HepG2 (cell line): Measurements from ENCODE around the gene PGC. TPM values are rescaled to one million over a fixed set of nuclear protein-coding genes. Genes with fewer than 3 reads are reported as not detected.

Source experiments
- ATF2 ChIP-seq: sonication (generic); formaldehyde crosslinking; IDR thresholded peaks from 2 replicates; pipeline ENCODE4 v1.4.0; 2020; ENCODE audit warnings: missing genetic modification reagents
- CBFB ChIP-seq: sonication (generic); formaldehyde crosslinking; IDR thresholded peaks from 2 replicates; pipeline ENCODE4 v1.4.0; 2020; ENCODE audit warnings: missing genetic modification reagents
- CBX1 ChIP-seq: IDR thresholded peaks from one replicate; pipeline ENCODE4 v1.6.1; 2016; ENCODE audit warnings: antibody characterized with exemption, low read depth
- CBX2 ChIP-seq, 2 experiments: fragments of 200-600 bp in 1 of 2; sonication (generic); formaldehyde crosslinking in 1 of 2; IDR thresholded peaks; 2 replicates each; pipeline versions ENCODE4 v1.7.0 to v1.8.1; 2018 to 2022; ENCODE audit warnings: low read depth in 2 of 2, low read length in 1 of 2, mild to moderate bottlenecking in 1 of 2, missing genetic modification reagents in 1 of 2
- FOSL1 ChIP-seq: sonication (generic); formaldehyde crosslinking; IDR thresholded peaks from 2 replicates; pipeline ENCODE4 v1.9.0; 2021; ENCODE audit warnings: missing genetic modification reagents, borderline replicate concordance
- HMGA1 ChIP-seq: sonication (generic); formaldehyde crosslinking; conservative IDR thresholded peaks from 2 replicates; pipeline ENCODE4 v1.4.0; 2020; ENCODE audit warnings: missing genetic modification reagents
- HNF4A ChIP-seq: sonication (generic); formaldehyde crosslinking; IDR thresholded peaks from 2 replicates; pipeline ENCODE4 v1.4.0; 2020; ENCODE audit warnings: missing genetic modification reagents
- KDM1A ChIP-seq: IDR thresholded peaks from 2 replicates; pipeline ENCODE4 v1.6.1; 2016; ENCODE audit warnings: missing compliant biosample characterization
- MAFF ChIP-seq: IDR thresholded peaks from 2 replicates; pipeline ENCODE4 v1.6.1; 2011; ENCODE audit warnings: low read depth, low read length, improper control_type of control experiment
- MED13 ChIP-seq: sonication (generic); formaldehyde crosslinking; IDR thresholded peaks from 2 replicates; pipeline ENCODE4 v1.5.0; 2020; ENCODE audit warnings: missing genetic modification reagents
- NBN ChIP-seq: fragments of 450-650 bp; conservative IDR thresholded peaks from 2 replicates; pipeline ENCODE4 v1.6.1; 2017
- PAWR ChIP-seq: sonication (generic); formaldehyde crosslinking; IDR thresholded peaks from 2 replicates; pipeline ENCODE4 v1.4.0; 2020; ENCODE audit warnings: missing genetic modification reagents, mild to moderate bottlenecking, borderline replicate concordance
- POLR2AphosphoS5 ChIP-seq: IDR thresholded peaks from 2 replicates; pipeline ENCODE4 v1.6.1; 2012; ENCODE audit warnings: low read depth, low read length
- SNRNP70 ChIP-seq: fragments of 200-400 bp; formaldehyde crosslinking; IDR thresholded peaks from 2 replicates; pipeline ENCODE4 v1.6.1; 2017; ENCODE audit warnings: mild to moderate bottlenecking, low read depth, low read length, moderate library complexity
- YEATS2 ChIP-seq: sonication (generic); formaldehyde crosslinking; IDR thresholded peaks from 2 replicates; pipeline ENCODE4 v1.4.0; 2020; ENCODE audit warnings: missing genetic modification reagents, borderline replicate concordance
- ZFAT ChIP-seq: sonication (generic); formaldehyde crosslinking; conservative IDR thresholded peaks from 2 replicates; pipeline ENCODE4 v1.8.1; 2023; ENCODE audit warnings: missing genetic modification reagents, inconsistent platforms
- ZKSCAN5 ChIP-seq: sonication (generic); formaldehyde crosslinking; IDR thresholded peaks from 2 replicates; pipeline ENCODE4 v1.5.1; 2020; ENCODE audit warnings: mild to moderate bottlenecking, missing genetic modification reagents
- ZNF335 ChIP-seq: sonication (generic); formaldehyde crosslinking; IDR thresholded peaks from 2 replicates; pipeline ENCODE4 v1.4.0; 2020; ENCODE audit warnings: missing genetic modification reagents
- ZNF33A ChIP-seq: sonication (generic); formaldehyde crosslinking; IDR thresholded peaks from 2 replicates; pipeline ENCODE4 v1.5.1; 2020; ENCODE audit warnings: missing genetic modification reagents, mild to moderate bottlenecking, moderate library complexity, borderline replicate concordance
- ZNF432 ChIP-seq: sonication (generic); formaldehyde crosslinking; IDR thresholded peaks from 2 replicates; pipeline ENCODE4 v1.5.0; 2020; ENCODE audit warnings: missing genetic modification reagents, mild to moderate bottlenecking, borderline replicate concordance
- ZNF496 ChIP-seq: sonication (generic); formaldehyde crosslinking; IDR thresholded peaks from 2 replicates; pipeline ENCODE4 v1.8.1; 2023; ENCODE audit warnings: mild to moderate bottlenecking, moderate library complexity, missing genetic modification reagents; ENCODE audit not compliant: insufficient replicate concordance
- ZNF512B ChIP-seq: sonication (generic); formaldehyde crosslinking; IDR thresholded peaks from 2 replicates; pipeline ENCODE4 v1.5.1; 2020; ENCODE audit warnings: missing genetic modification reagents, mild to moderate bottlenecking, borderline replicate concordance
- ZNF589 ChIP-seq: sonication (generic); formaldehyde crosslinking; conservative IDR thresholded peaks from 2 replicates; pipeline ENCODE4 v1.8.0; 2022; ENCODE audit warnings: mild to moderate bottlenecking, moderate library complexity, missing genetic modification reagents
- ZNF619 ChIP-seq: sonication (generic); formaldehyde crosslinking; IDR thresholded peaks from 2 replicates; pipeline ENCODE4 v1.4.0; 2020; ENCODE audit warnings: mild to moderate bottlenecking, missing genetic modification reagents
- ZNF660 ChIP-seq: sonication (generic); formaldehyde crosslinking; IDR thresholded peaks from 2 replicates; pipeline ENCODE4 v1.5.1; 2020; ENCODE audit warnings: mild to moderate bottlenecking, low read depth, missing genetic modification reagents, borderline replicate concordance
- ZNF724P ChIP-seq: sonication (generic); formaldehyde crosslinking; IDR thresholded peaks from 2 replicates; pipeline ENCODE4 v1.8.0; 2022; ENCODE audit warnings: missing genetic modification reagents, borderline replicate concordance
- ZNF75D ChIP-seq: sonication (generic); formaldehyde crosslinking; IDR thresholded peaks from 2 replicates; pipeline ENCODE4 v1.8.1; 2023; ENCODE audit warnings: missing genetic modification reagents, mild to moderate bottlenecking, borderline replicate concordance
- ZNF780A ChIP-seq: sonication (generic); formaldehyde crosslinking; IDR thresholded peaks from 2 replicates; pipeline ENCODE4 v1.8.0; 2022; ENCODE audit warnings: mild to moderate bottlenecking, missing genetic modification reagents, moderate library complexity
- polyA plus RNA-seq, 8 experiments: library from polyadenylated mRNA; depleted of rRNA in 3 of 8; stranded (reverse) in 7 of 8; unstranded in 1 of 8; fragments of >200 nt; fragmentation: Illumina TruSeq in 4 of 8; extraction: Trizol in 4 of 8; gene quantifications; 2 replicates each; pipeline versions ENCODE4 v1.2.1 to v1.2.3, GENCODE V29; 2011 to 2016; ENCODE audit warnings: low read depth in 4 of 8, missing spikeins in 1 of 8, mixed read lengths in 1 of 8; ENCODE audit not compliant: insufficient read depth in 1 of 8
- total RNA-seq, 5 experiments: library from RNA; depleted of rRNA; stranded (reverse); fragments of >200 nt; fragmentation: Illumina TruSeq; extraction: Trizol; gene quantifications; 2 replicates each; pipeline ENCODE4 v1.2.3, GENCODE V29; 2016; ENCODE audit warnings: low read depth in 1 of 5

Gene PGC
- total and polyA plus RNA-seq, 2 of the 13 experiments (the other 11 are each of a cell fraction or from before 2014, with no cell fraction given), result 426 to 502 TPM

- no peak for TF ChIP-seq ZNF33A
- TF ChIP-seq ATF2 (CRISPR knock-in tag), result peak; percentile 83
- no peak for TF ChIP-seq PAWR
- no peak for TF ChIP-seq ZNF780A (CRISPR knock-in tag)
- TF ChIP-seq SNRNP70, result no peak
- no peak for TF ChIP-seq ZNF660 (CRISPR knock-in tag)
- TF ChIP-seq CBFB (CRISPR knock-in tag), result peak; percentile 95
- peak; percentile 91 for TF ChIP-seq YEATS2 (CRISPR knock-in tag)
- no peak for TF ChIP-seq ZKSCAN5 (CRISPR knock-in tag)
- peak; percentile 71; the same call in 1 of the 2 replicates for TF ChIP-seq MED13 (CRISPR knock-in tag)
- TF ChIP-seq MAFF, result no peak
- peak; percentile 56 for TF ChIP-seq CBX1
- no peak for TF ChIP-seq ZNF75D (CRISPR knock-in tag)
- peak; percentile 72; the same call in 1 of the 2 replicates for TF ChIP-seq ZNF724P (CRISPR knock-in tag)
- TF ChIP-seq HMGA1 (CRISPR knock-in tag), result no peak
- peak; percentile 75 for TF ChIP-seq POLR2AphosphoS5
- TF ChIP-seq ZNF589 (CRISPR knock-in tag), result no peak
- TF ChIP-seq CBX2 (IDR thresholded peaks at IDR 0.05; ENCODE audit: low read depth, low read length), result no peak
- TF ChIP-seq CBX2 (CRISPR knock-in tag; IDR thresholded peaks at IDR 0.05; ENCODE audit: low read depth), result no peak
- TF ChIP-seq NBN, result 0 out of 2 replicates have a peak, but pooled peaks have one; percentile 46
- TF ChIP-seq KDM1A (CRISPR knock-in tag), result no peak
- no peak for TF ChIP-seq ZNF432 (CRISPR knock-in tag)
- TF ChIP-seq ZNF335, result no peak
- TF ChIP-seq FOSL1, result no peak
- no peak for TF ChIP-seq ZFAT (CRISPR knock-in tag)
- peak; percentile 76; the same call in 1 of the 2 replicates for TF ChIP-seq ZNF619 (CRISPR knock-in tag)
- no peak for TF ChIP-seq ZNF496 (CRISPR knock-in tag)
- 0 out of 2 replicates have a peak, but pooled peaks have one; percentile 37 for TF ChIP-seq HNF4A (CRISPR knock-in tag)
- TF ChIP-seq ZNF512B (CRISPR knock-in tag), result no peak
Observed at GRCh38 chr6:41779788-41780550, 32.8 kb upstream of the PGC start, which contains the start of gene FRS3 (continued).
